Activated CD4-positive, alpha-beta T cell treated with anti-CD3 and anti-CD28 coated beads, Interleukin-10, Interleukin-2, amounts not matched to agents 100 ng/mL and 50 ng/mL, durations not matched to agents 16 hours and 8 hours (primary cell): Measurements from ENCODE around the gene FTO.

Source experiments
- DNase-seq: peaks from one replicate; pipeline ENCODE4 v3.0.0-alpha.2; 2020

The FTO gene

DNA sequence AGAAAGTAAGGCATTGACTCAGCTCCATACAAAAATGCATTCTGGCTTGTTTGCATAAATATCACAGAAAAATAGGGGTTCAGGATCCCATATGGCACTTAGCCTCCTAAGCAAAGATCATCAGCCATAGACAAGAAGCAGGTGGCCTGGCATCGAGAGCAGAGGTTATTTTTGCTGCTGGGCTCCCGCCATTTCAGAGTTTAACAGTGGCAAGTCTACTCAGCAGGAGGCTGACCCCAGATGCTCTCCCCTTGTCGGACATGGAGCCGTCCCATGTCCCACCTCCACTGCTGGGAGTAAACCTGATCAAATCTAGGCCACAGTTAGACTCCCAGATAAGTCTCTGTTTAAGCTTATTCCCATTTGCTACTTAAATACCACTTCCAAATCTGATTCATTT is 269.1 kb downstream of the FTO start:
- DNase-seq = no peak

DNA sequence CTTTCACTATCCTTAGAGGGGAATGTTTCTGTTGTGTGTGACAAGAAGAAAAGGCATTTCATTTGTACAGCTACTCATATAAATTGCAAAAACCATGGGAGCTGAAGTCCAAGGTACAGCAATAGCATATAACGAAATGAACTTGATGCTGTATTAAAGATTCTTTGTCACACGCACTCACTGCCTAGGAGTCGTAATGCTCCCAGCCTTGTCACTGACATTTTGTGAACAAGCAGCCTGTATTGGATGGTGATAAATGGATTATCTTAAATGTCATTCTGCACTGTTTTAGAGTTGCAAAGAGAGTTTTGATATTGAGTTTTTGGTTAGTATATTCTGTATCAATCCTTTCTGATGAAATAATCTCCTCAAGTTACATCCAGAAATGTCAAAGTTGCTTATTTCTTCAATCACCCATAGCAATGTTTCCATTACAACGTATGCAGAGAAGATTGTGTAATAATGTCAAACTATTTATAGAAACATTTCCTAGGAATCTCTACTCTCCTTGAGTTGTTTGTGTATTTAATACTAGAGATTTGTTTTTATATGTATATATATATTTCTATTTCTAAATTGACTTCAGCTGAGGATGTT is 270.6 kb downstream of the FTO start:
- no peak for DNase-seq

DNA sequence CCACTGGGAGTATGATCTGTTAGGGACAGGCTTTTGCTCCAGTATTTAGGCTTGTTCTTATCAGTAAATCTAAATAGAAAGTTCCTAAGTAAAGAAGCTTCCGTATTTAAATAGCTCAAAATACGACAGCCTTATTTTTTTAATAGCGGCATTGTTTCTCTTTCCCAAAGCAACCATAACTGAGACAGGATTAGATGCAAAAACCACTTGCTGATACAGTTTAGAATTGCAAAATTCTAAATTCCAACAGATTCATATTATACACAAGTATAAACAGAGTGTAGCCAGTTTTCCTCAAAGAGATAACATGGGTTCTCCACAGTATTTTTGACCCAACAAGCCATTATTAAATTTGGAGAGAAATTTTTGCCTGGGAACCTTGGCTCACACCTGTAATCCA is 276.7 kb downstream of the FTO start:
- DNase-seq = no peak

DNA sequence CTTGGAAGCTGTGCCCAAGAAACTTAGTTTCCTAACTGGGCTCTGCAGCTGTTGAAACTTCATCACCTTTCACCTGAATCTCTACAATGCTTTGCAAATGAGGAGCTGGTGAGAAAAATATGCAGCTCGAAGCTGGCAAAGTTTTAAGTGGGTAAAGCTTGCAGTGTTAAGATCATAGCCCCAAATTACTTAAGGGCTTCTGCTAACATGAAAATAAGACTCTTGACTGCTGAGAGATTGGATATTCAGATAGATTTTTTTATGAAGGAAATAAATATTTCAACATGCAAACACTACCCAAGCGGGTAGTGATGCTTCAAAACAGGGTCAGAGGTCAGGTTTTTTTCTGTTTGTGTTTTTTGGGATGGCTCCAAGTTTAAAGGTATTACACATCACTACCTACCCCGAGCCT is 278.7 kb downstream of the FTO start:
- DNase-seq = no peak

DNA sequence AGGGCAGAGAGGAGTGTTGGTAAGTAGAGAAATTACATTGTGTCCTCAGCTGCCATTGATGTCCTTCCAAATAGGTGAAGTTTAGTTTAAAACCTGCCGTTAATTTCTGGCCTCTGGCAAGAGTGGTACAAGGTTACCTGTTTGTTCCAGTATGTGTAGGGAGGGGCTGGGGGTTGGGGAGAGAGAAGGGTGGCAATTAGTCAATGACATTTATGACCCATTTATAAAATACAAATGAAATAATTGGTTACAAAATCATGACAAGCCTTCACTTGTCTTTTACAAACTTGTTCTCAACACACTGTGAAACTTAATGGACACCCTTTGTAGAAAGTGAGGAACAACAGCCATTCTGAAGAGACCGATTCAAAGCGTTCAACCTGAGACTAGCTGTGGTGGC is 281.0 kb downstream of the FTO start:
- DNase-seq = no peak

DNA sequence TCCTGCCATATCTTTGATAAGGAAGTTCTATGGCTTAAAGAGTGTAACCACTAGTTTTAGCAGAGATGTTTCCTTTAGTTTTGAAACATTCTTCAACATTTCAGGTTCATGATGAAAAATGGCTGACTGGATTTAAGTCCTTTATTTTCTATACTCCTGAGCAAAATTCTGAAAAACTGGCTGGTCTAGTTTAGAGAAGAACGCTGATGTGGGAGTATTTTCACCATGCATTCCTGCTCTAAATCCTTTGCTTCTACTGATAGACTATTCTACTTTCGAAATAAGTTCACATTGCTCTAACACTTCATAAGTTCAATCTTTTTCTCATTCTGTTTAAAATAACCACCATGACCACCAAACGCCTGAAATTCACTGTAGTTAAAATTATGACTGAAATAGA is 281.9 kb downstream of the FTO start:
- DNase-seq = no peak

DNA sequence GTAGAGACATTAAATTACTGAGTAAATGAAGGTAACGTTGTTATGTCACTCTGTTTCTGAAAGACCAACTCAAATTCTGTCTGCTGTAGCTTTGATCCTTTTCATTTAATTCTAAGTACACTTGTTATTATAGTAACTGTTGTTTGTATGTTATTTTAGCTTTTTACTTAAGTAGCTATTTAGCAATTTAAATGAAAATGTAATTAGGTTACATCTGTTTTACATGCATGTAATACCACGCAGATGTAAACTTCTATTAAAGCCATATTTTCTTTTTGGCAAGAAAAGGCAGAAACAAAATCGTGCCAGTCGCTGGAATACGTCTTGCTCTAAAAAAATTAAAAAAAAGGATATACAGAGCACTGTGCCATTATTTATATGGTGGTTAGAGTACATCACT is 282.8 kb downstream of the FTO start:
- DNase-seq = no peak

DNA sequence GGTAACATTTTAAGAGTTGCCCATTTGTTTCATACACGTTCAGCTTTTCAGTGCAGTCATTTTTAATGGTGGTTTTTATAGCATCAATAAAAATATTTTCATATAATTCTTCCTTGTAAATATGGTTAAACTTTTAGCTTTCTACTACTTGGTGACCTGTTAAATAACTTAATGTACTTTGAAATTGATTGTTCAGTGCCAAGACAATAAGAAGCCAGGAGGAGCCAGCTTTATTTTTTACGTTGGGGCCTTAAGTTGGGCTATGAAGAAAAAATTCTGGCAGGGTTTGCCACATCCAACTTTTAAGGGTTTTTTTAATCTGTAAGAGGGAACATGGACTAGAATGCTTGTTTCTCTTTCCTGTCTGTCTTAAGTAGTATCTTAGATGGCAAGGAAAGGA is 284.2 kb downstream of the FTO start:
- no peak for DNase-seq

DNA sequence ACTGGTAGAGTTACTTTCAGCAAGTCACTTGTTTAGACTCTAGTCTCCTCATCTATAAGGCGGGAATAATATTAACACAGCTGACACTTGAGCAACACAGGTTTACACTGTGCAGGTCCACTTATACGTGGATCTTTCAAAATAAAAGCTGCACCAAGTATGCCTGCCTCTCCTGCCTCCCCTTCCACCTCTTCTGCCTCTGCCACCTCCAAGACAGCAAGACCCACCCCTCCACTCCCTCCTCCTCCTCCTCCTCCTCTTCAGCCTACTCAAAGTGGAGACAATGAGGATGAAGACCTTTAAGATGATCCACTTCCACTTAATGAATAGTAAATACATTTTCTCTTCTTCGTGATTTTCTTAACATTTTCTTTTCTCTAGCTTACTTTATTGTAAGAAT is 285.6 kb downstream of the FTO start:
- no peak for DNase-seq

DNA sequence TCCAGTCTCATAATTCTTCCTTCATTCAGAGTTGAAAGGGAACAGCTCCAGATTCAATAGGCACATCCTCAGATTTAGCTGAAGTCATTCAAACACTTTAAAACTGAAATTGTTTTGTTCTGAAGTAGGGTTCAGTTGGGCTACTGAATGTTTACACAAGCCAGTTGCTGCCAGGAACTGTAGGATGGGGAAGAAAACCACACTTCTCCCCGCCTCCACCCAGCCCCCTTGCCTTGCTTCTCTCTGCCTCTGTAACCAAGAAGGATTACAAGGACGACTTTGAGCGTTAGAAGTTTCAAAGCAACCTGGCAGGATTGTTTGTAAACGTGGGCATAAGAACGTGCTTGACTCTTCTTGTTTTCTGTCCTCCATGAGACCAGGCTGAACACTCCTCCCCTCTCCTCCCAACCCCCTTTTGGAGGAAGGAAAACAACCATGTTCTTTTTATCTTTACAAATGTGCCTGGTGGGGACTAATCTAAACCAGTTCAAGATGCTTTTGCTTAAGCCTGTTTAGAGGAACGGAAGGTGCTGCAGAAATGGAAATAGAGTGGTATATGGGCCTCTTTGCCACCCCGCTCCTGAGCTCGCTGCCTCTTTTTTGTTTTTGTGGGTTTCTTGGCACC is 287.9 kb downstream of the FTO start:
- no peak for DNase-seq

DNA sequence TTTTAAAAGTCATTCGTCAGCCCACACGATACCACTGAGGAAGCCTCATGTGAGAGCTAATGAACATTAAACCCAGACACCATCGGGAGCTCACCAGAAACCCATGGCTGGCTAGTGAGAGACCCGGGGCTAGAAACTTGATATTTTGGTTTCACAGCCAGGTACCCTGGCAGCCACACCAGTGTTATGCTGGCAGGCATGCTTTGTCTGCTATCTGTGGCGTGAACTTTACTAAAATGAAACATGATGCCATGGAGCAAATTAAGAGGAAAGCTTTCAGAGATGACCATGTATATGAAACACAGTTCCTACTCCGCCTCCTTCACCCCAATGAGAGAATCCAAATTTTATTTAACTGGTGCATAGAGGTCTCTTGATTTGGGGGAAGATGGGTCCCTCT is 291.4 kb downstream of the FTO start:
- no peak for DNase-seq

DNA sequence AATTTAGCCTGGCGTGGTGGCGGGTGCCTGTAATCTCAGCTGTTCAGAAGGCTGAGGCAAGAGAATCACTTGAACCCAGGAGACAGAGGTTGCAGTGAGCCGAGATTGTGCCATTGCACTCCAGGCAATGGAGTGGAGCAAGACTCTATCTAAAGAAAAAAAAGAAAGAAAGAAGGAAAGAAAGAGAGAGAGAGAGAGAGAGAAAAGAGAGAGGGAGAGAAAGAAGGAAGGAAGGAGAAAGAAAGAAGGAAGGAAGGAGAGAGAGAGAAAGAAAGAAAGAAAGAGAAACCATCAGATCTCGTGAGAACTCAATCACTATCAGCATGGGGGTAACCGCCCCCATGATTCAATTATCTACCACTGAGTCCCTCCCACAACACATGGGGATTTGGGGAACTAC is 293.0 kb downstream of the FTO start:
- DNase-seq = no peak

DNA sequence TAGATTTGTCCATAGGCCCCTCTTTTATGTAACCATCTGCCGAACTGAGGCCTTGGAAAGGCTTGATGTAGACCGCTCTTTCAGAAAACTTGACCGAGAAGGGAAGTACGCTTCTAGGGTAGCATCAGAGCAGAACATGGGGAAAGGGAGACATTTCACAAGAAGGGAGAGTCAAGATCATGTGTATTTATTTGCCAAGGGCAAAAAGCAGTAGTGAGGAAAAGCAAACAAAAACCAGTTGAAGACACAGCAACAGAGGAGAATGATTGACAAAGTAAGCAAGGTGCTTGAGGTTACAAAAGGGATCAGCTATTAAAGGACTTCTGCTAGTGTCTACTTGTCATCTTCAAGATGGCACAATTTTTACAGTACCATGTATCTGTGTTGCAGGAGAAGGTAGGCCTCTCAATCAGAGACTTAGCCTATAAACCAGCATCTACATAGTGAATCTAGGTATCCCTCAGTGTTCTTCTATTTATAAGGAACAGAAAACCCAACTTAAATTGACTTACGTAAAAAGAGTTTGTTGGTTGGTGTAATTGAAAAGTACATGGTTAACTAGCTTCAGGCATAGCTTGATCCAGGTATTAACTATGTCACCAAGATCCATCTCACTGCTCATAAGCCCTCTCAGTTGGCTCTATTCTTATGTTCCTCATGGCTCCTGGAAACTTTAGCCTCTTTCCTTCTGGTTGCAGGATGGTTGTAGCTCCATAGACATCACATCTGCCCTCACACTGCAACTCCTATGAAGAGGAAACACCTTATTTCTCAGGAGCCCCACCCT is 294.3 kb downstream of the FTO start:
- DNase-seq = no peak

DNA sequence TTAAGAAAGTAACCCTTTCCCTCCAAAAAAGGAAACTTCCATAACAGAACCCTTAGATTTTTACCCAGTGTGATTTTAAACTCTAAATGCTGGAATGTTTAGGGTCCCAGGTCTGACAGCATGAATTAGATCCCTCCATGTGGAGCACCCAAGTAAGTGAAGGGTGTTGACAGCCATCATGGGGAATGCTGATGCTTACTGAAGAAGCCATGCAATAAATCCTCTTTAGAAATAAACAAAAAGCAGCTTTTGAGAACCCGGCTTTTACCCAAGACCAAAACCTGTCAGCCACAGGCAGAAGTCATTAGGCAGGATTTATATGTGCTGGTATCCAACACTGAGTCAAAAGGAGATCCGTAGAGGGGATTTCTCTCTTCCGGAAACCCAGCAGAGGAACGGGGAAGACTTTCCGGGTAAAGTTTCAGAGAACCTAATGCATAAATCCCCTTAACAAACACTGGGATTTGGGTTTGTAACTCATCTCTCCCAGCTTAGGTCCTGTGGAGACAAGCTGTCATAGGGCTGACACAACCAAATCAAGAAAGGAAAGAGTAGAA is 295.1 kb downstream of the FTO start:
- DNase-seq = no peak

DNA sequence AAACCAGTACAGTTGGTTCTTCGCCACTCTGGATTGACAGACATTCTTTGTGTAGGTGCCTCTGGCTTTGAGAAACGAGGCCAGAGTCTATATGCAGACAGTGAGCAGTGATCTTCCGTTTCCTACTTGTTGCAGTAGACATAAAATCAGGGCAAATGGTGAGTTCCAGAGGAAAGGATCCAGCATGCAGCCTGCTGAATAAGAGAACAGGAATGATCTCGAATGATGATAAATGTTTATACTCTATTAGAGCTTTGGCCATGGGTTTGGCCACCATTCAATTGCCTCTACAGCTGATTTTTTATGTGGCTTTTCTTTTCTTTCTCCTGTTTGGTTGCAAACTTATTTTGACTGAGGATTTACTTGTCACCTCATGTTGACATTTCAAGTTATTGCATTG is 295.9 kb downstream of the FTO start:
- no peak for DNase-seq

DNA sequence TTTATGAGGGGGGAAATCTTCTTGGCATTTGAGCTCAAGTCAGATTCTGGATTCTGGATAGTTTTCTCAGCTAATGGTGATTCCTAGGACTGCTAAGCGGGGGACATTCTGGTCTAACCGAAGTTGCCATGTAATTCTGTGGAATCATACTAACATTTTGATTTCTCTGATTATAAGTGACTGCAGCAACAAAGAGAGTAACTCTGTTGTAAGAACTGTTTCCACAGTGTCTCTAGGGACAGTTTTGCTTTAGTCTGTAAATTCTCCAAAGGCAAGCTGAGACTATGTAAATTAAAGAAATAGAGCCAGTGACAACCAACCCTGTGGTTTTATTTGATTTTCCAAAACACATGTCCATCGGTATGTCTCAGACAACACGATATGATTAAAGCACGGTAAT is 296.4 kb downstream of the FTO start:
- DNase-seq = no peak

DNA sequence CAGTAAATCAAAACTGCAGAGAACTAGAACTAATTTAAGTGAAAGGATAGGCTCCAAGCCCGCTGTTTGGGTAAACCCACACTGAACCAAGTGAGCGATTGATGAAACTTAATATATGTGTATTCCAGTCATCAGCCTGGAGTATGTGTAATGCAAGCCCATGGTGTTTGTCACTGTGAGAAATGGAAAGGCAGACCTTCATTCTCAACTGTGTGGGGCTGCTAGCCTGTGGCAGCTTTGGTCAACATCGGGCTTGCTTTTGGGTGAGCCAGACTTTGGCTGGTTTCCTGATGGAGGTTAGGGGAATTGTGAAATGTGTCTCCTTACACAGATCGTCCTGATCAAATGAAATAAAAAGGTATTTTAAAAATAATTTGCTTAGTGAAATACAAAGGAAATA is 302.7 kb downstream of the FTO start:
- no peak for DNase-seq

DNA sequence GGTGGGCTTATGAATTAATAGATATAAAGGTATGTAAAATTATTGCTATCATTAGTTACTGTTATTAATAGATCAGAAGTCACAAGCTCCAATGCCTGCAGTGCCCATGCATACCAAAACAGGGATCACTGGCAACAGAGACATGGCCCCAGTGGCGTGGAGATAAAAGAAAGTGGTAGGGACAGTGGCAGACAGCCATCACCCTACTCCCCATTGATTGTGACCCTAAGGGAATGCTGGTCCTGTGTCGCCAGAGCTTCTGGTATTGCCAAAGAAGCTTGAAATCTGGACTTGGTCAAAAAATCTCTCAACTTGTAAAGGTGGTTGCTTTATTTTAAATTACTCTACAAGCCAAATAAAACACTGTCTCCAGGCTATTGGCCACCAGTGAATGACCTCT is 303.5 kb downstream of the FTO start:
- DNase-seq = no peak

DNA sequence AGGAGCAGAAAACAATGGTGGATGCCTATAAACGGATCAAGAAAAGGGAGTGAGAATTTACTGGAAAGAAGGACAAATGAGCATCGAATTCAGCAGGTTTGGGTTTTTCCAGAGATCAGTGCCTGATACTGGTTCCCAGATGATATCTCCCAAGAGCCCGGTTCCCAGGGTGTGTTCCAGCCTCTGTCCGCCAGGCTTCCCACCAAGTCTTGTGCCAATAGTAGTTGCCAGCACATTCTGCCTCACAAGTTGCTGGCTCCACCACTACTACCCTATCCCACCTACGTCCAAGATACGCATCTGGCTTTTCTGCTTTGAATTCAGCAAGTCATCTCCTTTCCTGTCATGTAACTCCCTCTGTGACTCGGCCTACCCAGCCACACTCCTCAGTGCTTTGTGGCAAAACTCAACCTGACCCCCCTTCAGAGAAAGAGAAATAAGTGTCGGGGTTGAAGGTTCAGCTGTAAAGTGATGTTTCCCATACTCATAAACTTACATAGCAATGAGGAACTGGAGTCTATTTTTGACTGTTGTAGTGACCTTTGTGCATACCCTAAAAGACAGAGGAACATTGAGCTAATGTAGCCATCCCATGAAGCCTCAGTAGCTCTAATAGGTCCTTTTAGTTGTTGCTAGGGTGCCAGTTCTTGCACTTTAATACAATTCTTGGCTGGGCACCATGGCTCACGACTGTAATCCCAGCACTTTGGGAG is 305.7 kb downstream of the FTO start:
- DNase-seq = no peak

DNA sequence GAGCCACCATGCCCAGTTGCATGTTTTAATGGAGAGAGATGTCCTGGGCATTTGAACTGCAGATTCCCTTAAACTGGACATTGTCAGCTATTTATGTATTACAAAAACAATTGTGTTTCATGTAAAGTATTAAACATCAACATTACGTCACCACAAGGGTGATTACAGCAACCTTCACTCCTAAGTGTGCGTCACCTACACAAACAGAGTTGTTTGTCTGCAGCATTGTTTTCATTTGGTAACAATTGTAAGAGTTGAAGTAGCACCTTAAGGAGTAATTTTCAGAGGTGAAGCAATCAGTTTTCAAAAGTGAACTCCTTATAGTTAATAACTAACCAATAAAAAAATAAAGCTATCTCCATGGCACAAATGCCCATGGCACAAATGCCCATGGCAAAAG is 311.2 kb downstream of the FTO start:
- DNase-seq = no peak

DNA sequence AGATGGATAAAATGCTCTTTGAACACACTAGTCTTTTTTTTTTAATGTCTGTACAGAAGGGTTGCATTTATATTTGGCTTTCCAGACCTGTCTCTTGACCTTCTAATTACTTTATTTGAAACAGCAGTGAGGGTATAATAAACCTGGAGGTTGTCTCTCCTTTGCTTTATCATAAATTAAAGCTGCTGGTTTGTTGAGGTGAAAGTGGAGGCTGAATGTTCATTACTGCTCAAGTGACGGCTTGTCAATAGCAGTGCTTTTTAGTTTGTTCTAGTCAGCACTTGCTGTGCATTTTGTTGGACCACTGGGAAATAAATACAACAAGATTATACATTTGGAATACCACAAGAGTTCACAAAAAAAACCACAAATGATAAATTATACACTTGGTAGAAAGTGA is 318.4 kb downstream of the FTO start:
- no peak for DNase-seq

DNA sequence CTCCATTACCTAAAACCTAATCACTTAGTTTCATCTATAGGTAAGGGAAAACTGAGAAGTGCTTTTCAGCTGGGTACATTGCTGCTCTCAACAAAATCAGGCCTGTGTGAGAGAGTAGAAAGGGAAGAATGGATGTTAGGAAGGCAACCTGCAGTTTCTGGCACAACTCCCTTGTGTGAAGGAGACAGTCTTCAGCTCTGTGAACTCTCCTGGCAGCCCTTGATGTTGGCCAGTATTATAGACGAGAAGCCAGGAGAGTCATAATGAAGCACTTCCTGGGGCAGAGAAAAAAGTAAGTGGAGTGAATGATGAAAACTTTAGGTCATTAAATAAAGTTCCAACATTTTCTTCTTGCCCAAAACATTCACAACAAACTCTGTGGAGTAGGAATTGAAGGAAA is 322.5 kb downstream of the FTO start:
- DNase-seq = no peak

DNA sequence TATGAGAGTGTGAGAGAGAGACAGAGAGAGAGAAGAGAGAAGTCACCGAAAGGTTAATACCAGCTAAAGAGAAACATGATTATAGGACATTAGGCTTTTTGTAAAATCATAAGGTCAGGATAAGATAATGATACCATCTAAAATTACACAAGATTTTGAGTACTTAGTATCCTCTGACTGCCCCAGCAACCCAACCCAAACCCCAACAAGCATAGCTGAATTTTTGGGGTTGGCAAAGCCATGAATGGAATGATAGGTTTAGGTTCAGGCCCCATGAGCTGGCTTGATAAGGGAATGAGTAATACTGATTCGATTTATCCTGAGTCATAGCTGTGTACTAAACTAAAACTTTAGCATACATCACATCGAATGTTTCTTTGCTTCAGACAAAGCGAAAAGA is 323.1 kb downstream of the FTO start:
- no peak for DNase-seq

DNA sequence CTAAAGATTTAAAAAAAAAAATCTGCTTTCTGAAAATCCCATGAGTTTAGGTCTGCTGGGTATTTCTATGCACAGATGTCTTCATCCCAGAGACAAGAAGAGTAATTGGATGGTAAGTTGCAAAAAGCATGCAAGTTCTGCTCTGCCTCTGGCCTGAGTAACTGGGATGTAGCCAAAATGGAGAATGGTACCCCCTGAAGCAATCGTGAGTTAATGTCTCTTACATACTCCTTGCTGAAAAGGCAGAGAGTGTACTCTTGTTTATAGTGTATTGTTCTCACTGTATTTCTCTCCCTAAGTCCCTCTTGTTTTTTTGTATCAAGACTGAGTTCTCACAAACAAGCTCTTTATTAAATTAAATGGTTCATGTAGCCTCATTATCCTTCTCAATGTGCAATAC is 323.6 kb downstream of the FTO start:
- no peak for DNase-seq
